ENCODE results near the gene RABGEF1.

DNA sequence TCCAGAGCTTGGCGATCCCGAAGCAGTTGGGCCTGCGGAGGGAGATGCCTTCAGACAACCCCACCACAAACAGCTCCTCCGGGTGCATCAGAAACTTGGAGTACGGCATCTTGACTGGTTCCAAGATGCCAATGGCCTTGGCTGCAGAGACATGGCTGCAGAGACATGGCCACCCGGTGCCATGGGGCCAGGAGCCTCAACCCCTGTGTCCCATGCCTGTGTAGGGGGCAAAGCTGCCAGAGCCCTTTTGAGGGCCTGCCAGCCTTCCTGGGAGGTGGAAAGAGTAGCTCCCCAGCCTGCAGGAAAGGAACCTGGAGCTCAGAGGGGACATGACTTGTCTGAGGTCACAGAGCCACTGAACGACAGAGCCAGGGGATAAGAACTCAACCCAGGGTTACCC, 83.5 kb downstream of the RABGEF1 start:
- TF ChIP-seq, protein P1, sequence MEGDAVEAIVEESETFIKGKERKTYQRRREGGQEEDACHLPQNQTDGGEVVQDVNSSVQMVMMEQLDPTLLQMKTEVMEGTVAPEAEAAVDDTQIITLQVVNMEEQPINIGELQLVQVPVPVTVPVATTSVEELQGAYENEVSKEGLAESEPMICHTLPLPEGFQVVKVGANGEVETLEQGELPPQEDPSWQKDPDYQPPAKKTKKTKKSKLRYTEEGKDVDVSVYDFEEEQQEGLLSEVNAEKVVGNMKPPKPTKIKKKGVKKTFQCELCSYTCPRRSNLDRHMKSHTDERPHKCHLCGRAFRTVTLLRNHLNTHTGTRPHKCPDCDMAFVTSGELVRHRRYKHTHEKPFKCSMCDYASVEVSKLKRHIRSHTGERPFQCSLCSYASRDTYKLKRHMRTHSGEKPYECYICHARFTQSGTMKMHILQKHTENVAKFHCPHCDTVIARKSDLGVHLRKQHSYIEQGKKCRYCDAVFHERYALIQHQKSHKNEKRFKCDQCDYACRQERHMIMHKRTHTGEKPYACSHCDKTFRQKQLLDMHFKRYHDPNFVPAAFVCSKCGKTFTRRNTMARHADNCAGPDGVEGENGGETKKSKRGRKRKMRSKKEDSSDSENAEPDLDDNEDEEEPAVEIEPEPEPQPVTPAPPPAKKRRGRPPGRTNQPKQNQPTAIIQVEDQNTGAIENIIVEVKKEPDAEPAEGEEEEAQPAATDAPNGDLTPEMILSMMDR (IDR thresholded peaks at IDR 0.05): no peak
- no peak for TF ChIP-seq POLR2A (IDR thresholded peaks at IDR 0.05)

All from uterus (tissue), 2 donors.